ENCODE data around the gene PRDM5.

The PRDM5 gene

DNA sequence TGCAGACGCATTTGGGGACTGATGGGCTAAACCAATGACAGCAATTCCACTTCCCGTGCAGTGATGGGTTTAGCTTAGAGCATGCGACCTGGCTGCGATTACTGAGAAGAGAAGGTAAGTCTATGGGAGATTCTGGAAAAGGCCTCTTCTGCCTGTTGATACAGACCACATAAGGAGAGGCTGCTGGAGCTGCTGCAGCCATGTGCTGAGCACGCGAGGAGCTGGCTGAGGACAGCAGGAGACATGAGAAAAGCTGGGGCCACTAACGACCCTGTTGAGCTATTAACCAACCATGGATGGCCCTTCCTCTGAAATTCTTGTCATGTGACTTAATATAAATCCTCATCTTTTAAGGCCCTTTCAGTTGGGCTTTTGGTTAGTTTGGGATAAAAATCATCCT, 199.9 kb downstream of the PRDM5 start:
- Histone ChIP-seq H3K27ac (no peak overlapping the region), H3K4me3 (no peak overlapping the region)
- no peak for DNase-seq (ENCODE audit: low spot score)
- TF ChIP-seq, protein P1, sequence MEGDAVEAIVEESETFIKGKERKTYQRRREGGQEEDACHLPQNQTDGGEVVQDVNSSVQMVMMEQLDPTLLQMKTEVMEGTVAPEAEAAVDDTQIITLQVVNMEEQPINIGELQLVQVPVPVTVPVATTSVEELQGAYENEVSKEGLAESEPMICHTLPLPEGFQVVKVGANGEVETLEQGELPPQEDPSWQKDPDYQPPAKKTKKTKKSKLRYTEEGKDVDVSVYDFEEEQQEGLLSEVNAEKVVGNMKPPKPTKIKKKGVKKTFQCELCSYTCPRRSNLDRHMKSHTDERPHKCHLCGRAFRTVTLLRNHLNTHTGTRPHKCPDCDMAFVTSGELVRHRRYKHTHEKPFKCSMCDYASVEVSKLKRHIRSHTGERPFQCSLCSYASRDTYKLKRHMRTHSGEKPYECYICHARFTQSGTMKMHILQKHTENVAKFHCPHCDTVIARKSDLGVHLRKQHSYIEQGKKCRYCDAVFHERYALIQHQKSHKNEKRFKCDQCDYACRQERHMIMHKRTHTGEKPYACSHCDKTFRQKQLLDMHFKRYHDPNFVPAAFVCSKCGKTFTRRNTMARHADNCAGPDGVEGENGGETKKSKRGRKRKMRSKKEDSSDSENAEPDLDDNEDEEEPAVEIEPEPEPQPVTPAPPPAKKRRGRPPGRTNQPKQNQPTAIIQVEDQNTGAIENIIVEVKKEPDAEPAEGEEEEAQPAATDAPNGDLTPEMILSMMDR (IDR thresholded peaks at IDR 0.05): no peak

DNA sequence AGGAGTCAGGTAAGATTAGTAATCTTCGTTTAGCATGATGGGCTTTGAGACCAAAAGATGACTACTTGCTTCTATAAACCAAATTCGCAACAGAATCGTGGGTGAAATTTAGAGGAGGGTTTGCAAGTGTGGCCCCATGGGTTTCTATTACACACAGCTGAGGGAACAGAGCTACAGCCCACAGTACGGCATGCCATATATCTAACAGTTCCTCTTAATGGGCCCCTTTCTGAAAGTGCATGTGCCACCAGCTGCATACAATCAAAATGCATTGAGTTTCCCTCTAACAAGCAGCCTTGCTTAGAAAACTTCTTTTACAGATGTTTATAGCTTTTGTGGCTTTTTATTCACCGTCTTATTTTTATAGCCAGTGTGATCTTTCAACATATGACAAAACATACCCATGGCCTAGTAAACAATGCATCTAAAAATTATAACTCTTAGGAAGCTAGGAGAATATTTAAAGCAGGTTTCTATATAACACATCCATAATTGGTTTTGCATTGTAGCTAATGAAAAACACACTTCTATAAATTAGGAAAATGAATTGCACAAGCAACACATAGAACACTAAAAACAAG, 202.1 kb downstream of the PRDM5 start:
- TF ChIP-seq, protein P1 (IDR thresholded peaks at IDR 0.05): no peak
- Histone ChIP-seq H3K4me3 (no peak overlapping the region), H3K27ac (no peak overlapping the region)
- DNase-seq (ENCODE audit: low spot score): no peak

DNA sequence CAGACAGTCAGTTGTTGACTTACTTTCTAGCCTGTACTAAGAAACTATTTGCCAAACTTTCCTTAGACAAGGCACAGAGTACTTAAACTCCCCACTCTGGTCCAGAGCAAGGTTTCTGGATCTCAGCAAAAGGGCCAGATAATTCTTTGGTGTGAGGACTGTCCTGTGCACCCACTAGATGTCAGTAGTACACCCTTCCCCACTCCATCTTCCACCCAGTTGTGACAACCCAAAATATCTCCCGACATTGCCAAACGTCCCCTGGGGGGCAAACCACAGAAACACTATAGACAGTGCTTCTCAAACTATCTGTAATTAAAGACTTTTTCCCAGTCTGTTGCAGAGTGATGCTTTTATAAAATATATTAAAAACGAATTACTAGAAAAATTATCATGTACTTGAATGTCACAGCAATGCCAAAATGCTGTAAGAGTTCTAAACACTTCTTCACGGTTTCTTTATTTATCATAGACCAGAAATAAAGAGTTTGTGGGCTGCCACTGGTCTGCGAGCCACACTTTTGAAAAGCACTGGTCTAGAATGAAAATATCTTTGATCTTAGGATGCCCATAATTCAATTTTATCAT, 203.5 kb downstream of the PRDM5 start:
- TF ChIP-seq, protein P1 (IDR thresholded peaks at IDR 0.05): no peak
- H3K4me3 ChIP-seq: peak overlapping the region; percentile 11
- no peak for DNase-seq (ENCODE audit: low spot score)
- no peak overlapping the region for H3K27ac ChIP-seq

DNA sequence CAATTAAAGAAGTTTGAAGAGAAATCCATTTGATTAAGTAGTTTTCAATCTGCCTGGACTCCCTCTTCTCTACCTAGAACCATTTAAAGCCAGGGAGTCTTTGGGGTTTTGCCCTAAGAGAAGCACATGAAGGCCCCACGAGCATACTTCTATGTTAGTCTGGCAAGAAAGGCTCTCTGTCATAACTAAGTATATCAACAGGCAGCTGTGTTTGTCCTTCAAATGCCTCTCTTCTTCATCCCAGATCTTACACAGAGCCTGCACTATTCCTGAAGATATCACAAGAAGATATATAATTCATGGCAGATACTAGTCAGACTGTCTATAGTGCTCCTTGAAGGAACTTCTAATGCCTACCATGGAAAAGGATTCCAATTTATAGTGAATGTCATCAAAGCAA, 206.2 kb downstream of the PRDM5 start:
- Histone ChIP-seq H3K27ac (no peak overlapping the region), H3K4me3 (no peak overlapping the region)
- no peak for DNase-seq (ENCODE audit: low spot score)
- TF ChIP-seq, protein P1 (IDR thresholded peaks at IDR 0.05): no peak

DNA sequence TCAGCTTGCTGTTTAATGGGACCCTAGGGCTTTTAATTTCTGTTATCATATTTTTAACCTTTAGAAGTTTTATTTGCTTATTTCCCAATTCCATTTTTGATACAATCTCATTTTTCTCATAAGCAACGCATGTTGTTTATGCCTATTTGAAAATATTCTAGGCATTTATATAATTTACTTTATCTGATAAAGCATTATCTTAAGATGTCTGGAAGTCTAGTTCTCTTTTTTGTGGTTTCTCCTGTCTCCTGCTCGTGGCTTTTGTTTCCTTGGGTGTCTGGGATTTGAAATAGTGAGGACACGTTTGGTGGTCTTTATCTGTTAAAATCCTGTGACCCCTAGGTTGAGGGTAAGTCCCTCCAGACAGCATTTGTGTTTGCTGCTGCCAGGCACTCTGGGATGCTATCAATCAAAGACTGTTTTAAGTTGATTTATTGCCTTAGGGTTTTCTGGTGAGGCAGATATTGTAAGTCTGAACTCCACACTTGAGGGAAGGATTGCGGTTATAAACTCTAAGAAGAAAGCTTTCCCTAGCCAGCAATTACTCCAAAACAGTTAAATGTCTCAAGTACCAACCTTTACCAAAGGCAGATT, 208.0 kb downstream of the PRDM5 start:
- H3K4me3 ChIP-seq: no peak overlapping the region
- no peak for DNase-seq (ENCODE audit: low spot score)
- H3K27ac ChIP-seq: no peak overlapping the region
- TF ChIP-seq, protein P1 (IDR thresholded peaks at IDR 0.05): no peak

GRCh38 chr4:120709991-120710390, 212.5 kb downstream of the PRDM5 start:
- Histone ChIP-seq H3K4me3 (no peak overlapping the region), H3K27ac (no peak overlapping the region)
- TF ChIP-seq, protein P1 (IDR thresholded peaks at IDR 0.05): no peak
- no peak for DNase-seq (ENCODE audit: low spot score)

GRCh38 chr4:120704538-120704937, 218.0 kb downstream of the PRDM5 start:
- Histone ChIP-seq H3K27ac (no peak overlapping the region), H3K4me3 (no peak overlapping the region)
- DNase-seq (ENCODE audit: low spot score): no peak
- TF ChIP-seq, protein P1 (IDR thresholded peaks at IDR 0.05): no peak
